Activated effector memory CD4-positive, alpha-beta T cell treated with Interleukin-2 at 50 U/mL for 16 hours (primary cell): ENCODE measurements around the gene C16orf74.

Source experiments
- DNase-seq: peaks from one replicate; pipeline ENCODE4 v3.0.0-alpha.2; 2020

Gene C16orf74

GRCh38 chr16:85746460-85747215 lies 4.3 kb downstream of the C16orf74 start:
- DNase-seq: no peak

DNA sequence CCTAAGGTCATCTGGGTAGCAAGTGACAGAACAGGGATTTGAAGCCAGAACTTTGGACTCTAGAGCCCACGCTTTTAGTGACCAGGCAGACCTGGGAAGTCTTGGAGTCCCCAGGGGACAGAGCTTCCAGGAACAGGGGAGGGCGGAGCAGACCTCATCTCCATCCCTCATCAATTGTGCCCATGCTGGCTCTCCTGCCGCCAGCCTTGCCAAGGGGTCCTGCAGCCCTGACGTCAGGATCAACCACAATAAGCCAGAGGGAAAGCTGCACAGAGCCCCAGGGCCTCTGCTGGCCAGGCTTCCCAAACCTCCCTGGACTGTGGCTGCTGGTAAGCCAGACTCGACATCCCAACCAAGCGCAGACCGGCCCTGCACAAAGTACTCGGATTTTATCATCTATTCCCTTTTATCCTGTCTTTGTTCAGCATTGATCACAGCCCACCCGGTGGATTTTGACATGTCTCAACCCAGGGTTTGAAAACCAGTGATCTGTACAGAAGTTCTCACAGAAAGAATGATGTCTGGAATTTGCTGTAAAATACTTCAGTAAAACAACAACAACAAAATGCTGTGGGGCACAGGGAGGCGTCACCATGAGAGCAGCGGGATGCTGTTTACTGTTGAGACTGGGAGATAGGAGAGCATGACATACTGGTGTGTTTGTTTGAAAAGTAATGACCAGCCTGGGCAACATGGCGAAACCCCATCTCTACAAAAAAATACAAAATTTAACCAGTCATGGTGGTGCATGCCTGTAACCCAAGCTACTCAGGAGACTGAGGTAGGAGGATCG lies 11.8 kb downstream of the C16orf74 start:
- no peak for DNase-seq

DNA sequence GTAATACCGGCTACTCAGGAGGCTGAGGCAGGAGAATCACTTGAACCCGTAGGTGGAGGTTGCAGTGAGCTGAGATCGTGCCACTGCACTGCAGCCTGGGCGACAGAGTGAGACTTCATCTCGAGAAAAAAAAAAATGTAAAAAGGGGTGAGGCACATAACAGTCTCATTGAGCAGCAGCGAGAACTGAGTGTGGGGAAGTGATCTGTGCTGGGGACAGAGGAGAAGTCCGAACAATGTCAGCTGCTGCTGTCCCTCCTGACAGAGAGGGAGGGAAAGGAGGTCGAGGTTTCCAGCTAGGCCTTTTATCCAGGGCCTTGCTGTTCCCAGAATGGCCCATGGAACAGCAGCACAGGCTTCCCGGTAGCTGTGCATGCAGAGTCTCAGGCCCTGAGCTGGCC lies 14.0 kb downstream of the C16orf74 start:
- DNase-seq: no peak

GRCh38 chr16:85735946-85736345 lies 14.9 kb downstream of the C16orf74 start:
- no peak for DNase-seq

GRCh38 chr16:85735225-85735635 lies 15.7 kb downstream of the C16orf74 start:
- peak; percentile 57 for DNase-seq

- DNase-seq: no peak
Observed at GRCh38 chr16:85734311-85735017, 16.4 kb downstream of the C16orf74 start.

DNA sequence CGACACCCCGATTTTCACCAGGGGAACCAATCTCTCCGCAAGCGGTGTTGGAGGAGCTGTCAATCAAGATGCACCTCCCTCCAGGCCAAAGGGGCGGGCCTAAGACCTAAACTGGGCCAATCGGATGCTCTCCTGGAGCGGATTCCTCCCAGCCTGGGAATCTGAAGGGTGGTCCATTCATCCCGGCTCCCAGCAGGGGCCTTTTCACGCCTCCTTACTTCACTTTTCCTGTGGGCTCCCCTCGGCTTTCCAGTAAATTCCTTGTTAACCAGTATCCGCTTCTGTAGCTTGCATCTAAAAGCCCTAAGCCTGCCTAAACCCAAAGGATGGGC lies 17.1 kb downstream of the C16orf74 start:
- no peak for DNase-seq

DNA sequence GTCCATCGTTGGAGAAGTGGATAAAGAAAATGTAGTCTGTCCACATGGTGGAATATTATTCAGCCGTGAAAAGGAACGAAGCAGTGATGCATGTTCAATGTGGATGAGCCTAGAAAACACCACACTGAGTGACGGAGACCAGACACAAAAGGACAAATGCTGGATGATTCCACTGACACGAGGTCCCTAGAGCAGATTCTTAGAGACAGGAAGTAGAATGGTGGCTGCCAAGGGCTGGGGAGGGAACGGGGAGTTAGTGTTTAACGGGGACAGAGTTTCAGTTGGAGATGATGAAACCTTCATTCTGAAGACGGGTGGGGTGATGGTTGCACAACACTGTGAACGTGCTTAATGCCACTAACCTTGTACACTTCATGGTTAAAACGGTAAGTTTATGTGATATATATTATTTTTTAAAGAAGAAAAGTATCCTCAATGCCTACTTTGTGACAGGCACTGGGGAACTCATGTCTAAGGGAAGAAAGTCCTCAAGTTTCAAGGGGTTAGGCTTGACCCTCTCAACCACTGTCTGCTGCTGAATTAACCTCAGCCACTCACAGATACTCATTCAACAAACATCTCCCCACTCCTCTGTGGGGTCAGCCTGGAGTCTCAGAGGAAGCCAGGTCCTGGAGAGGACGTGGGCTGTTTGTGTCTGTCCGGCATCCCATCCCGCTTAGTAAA lies 17.6 kb downstream of the C16orf74 start:
- no peak for DNase-seq

DNA sequence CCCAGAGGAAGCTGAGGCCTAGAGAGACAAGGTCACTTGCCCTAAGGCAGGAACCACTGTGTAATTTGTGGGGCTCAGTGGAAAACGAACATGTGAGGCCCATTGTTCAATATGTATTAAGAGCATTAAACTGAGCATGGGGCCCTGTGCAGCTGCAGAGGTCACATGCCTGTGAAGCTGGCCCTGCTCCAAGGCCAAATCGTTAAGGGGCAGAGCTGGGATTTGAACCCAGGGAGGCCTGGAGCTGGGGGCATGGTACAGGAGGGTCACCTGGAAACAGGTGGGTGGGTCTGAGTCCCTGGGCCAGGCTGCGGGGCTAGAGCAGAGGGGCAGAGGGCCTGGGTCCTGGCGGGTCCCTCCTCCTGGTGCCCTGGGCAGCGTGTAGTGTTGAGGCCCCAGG lies 19.7 kb downstream of the C16orf74 start:
- no peak for DNase-seq

DNA sequence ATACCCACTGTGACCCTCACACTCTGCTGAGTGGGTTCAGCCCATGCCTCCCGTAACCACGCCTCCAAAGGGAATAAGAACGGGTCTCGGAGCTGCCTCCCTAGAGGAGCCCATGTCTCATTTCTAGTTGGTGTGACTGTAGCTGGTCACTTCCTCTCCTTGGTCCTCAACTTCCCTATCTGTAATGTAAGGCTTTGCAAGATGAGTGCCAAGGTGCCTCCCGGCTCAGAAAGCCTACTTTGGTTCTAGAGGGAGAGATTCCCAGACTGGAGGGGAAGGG lies 20.8 kb downstream of the C16orf74 start:
- no peak for DNase-seq

DNA sequence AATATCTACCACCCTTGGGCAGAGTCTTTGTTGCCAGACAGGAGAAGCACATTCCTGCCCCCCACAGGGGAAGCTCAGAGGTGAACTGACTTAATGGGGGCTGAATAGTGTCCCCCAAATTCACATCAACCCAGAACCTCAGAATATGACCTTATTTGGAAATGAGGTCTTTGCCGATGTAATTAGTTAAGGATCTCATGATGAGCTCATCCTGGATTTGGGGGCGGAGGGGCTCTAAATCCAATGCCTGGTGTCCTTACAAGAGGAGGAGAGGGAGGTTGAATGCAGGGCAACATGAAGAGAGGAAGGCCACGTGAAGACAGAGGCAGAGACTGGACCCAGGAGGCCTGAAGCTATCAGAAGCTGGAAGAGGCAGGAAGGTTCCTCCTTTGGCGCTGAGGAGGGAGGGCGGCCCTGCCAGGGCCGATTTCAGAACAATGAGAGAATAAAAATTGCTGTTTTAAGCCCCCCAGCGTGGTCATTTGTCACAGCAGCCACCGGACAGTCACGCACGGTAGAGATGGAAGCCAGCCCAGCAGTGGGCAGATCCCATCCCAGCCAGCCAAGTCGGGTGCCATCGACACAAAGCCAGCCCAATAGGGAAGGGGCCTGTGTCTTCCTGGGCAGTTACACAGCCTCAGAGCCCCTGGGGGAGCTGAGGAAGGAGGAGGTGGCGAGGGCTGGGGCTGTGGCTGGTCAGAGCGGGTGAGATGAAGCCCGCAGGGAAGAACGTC lies 21.3 kb downstream of the C16orf74 start:
- no peak for DNase-seq

DNA sequence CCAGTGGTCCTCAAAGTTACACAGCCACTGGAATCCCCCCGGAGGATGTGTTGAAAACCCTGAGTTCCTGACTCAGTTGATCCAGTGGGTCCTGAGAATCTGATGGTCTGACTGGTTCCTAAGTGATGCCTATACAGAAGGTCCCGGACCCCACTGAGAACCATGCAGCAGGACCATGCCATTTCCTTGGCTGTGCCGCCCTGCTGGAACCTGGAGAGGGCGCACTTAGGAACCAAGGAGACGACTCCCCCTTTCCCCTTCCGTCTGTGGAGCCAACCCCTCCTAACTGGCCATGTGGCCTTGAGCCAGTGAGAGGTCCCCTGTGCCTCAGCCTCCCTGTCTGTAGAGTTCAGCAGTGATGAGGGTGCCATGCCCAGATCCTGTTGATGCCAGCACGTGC lies 22.0 kb downstream of the C16orf74 start:
- DNase-seq: no peak

DNA sequence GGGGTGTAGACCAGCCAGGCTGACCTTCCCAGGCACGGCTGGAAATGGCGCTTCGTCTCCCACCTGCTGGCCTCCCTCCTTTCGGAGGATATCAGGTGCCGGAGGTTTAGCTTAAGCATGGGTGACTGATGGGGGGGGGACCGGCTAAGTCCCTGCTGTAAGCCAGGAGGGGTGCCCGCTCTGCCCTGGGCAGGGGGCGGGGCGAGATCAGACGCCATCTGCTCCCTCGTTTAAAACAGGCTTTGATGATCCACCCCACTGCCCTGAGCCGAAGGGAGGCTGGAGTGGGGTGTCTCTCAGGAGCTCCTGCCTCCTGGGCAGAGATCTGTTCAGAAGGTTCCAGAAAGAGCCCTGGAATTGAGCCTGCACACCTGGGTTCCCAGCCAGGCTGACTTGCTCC lies 26.0 kb downstream of the C16orf74 start:
- no peak for DNase-seq

- no peak for DNase-seq
Observed at GRCh38 chr16:85724126-85724879, 26.6 kb downstream of the C16orf74 start.

DNA sequence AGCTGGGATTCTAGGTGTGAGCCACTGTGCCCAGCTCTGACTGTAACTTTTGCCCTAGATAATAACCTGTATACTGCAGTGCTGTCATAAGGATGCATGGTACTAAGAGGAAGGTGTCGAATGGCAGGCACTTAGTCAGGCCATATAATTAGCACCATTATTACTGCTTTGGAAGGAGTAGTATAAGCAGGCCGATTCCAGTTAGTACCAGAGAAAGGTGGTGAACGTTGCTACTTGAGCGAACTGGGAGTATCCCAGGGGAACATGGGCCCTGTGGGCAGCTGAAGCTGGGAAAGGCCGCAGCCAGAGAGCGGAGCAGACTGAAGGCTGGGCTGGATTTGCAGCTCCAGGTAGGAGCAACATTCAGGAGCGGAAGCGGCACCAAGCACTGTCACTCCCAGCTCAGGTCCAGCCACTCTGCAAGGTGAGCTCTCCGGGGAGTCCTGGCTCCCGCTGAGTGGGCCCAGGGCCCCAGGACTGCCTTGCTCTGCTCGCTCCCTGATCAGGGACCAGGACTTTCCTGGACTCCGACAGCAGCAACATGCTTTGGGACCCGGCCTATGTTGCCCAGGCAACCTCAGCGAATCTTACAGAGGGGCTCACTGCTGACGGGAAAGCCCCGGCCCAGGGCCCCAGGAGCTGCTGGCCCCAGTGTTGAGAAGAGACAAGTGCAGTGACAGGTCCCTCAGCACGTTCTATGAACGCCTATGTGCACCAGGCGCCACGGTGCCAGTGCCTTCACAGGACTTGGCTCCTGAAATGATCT lies 28.6 kb downstream of the C16orf74 start:
- no peak for DNase-seq

DNA sequence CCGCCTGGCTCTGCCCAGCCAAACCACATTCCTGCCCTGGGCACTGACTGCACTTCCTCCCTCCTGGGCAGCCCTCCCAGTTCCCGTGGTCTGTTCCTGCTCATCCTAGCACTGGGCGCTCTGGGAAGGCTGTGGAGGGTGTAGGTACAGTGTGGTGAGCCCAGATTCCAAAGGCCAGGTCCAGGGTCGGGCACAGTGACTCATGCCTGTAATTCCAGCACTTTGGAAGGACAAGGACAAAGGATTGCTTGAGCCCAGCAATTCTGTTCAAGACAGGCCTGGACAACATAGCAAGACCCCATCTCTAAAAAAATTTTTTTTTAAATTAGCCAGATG lies 30.6 kb downstream of the C16orf74 start:
- no peak for DNase-seq

GRCh38 chr16:85719605-85720301 lies 31.1 kb downstream of the C16orf74 start:
- no peak for DNase-seq

DNA sequence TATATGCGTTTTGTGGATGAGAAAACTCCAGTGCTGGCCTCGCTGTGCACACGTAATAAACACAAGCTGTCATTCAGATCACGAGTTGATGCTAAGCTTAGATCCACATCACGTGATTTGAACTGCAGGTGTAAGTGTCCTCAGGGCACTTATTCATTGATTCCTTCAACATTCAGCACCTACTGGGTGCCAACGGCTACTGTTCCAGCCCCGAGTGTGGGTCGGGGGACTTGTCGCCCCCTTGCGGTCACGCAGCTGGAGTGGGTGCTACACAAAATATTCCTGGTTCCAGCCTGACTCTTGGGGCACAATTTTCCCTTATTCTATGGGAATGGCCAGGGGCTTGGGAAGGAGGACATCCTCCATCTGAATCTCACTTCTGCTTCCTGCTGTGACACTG lies 32.2 kb downstream of the C16orf74 start:
- DNase-seq: no peak

DNA sequence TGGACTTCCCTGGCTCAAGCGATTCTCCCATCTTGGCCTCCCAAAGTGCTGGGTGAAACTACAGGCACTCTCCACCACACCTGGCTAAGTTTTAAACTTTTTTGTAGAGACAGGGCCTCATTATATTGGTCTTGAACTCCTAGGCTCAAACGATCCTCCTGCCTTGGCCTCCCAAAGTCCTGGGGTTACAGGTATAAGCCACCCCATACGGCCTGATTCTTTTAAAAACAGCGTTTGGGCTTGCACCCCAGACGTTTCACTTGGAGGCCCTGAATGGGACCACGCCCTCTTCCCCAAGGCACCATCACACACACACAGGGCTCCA lies 32.8 kb downstream of the C16orf74 start:
- DNase-seq: no peak

- peak; percentile 6 for DNase-seq
Observed at GRCh38 chr16:85717393-85718152, 33.3 kb downstream of the C16orf74 start.
